ENCODE data around the gene SOX6. TPM values are rescaled to one million over a fixed set of nuclear protein-coding genes. Genes with fewer than 3 reads are reported as not detected.
"Not testable (repeated sequence)": the region's sequence is repeated elsewhere in the genome, so short reads cannot be mapped to it uniquely, and the experiment has no call there.

The SOX6 gene
- total RNA-seq, 1 donor from 2014 or later: not detected

DNA sequence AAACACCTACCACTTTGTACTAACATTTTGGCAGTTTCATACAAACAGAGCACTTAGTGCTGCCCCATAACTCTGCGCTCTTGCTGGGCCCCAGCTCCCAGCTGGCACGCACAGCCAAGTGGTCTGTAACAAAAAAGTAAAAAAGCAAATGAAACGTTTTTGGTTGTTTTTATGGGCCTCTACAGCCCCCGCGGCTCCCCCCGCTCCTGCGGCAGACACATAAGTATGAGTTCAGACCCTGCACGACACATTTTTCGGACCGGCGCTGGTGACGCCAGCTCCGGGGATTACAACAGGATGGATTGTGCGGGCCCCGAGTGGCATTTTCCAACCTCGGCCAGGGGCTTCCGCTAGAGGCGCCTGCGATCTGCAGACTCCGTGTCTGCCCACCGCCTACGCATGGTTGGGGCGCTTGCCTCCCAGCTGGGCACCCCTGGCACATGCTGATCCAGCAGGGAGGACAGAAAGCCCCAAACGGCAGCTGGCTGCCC, 418.2 kb downstream of the SOX6 start:
- intact Hi-C loops (cut with micrococcal nuclease): no loop called here

DNA sequence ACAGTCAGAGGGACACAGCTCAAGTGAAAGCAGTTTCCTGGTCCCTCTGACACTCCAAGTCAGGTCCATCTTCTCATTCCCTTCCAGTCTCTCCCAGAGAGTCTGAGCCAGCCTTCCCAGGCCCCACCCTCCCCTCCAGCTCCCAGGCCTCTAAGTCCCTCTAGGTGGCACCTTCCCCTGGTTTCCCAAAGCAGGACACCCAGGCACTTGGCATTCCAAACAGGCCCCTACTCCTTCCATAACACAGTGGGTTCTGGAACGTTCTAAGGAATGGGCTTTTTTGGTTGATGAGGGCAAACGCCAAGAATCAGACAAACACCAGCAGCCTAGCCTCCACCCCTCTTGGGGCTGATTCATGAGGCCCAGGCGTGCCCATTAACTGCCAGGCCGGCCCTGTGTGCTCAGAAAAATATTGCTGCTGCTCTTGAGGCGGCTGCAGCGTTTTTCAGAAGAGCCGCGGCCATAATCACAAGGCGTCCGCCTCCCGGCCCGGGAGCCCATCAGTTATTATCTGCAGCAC, 418.7 kb downstream of the SOX6 start:
- intact Hi-C loops (cut with micrococcal nuclease): no loop called here

DNA sequence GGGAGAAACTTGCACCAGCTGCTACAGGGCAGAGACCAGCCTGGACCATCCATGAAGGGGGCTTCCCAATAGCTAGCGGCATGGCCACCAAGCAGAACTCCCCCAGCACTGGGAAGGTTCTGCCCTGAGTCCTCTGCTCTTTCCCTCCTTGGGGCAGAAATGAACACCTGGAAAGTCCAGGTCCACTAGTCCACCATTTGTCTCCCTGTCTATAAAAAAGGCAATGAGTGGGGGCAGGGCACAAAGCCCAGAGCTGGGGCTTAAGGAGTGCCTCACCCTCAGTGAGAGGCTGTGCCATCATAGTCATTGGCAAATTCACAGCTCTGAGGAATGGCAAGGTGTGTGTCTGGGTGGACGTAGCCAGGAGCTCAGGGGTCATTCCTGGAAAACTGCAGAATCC, 420.3 kb downstream of the SOX6 start:
- intact Hi-C loops (cut with micrococcal nuclease): no loop called here

DNA sequence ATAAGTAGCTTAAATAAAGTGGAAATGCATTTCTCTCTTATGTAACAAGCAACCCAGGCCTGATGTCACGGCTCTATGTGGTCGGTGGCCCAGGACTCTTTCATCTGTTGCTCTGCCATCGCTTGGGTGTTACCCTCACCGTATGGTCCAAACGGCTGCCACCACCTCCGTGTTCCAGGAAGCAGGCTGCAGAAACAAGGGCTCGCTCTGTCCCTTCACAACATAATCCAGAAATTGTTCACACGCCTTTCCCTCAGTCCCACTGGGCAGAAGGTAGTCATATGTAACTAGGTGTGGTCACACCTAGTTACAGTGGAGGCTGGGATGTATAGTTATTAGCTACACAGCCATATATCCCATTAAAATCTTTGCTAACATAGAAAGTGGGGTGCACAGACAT, 421.0 kb downstream of the SOX6 start:
- intact Hi-C loops (cut with micrococcal nuclease): no loop called here

GRCh38 chr11:15933886-15934625, 422.3 kb downstream of the SOX6 start:
- intact Hi-C loops (cut with micrococcal nuclease): no loop called here

DNA sequence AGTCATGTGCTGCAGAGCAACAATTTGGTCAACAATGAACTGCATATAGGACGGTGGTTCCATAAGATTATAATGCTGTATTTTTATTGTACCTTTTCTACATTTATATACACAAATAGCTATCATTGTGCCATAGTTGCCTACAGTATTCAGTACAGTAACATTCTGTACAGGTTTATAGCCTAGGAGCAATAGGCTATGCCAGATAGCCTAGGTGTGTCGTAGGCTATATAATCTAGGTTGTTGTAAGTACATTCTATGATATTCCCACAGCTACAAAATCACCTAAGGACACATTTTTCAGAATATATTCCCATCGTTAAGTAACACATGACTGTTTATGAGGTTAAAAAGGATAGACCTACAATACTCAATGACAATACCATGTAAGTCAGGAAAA, 423.9 kb downstream of the SOX6 start:
- intact Hi-C loops (cut with micrococcal nuclease): no loop called here

DNA sequence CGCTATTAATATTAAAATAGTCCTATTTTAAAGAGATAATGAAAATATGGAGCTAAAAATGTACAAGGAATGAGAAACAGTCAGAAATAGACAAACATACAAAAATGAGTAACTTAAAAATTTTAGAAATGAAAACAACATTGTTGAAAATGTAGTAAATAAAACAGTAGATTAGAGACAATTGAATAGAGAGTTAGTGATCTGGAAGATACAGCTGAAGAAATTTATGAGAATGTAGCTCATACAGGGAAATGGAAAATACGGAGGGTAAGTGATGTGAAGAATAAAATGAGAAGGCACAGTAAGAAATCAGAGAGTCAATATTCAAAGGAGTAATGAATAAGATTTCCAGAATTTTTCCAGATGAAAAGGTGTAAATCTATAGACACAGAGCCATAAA, 424.8 kb downstream of the SOX6 start:
- intact Hi-C loops (cut with micrococcal nuclease): no loop called here

DNA sequence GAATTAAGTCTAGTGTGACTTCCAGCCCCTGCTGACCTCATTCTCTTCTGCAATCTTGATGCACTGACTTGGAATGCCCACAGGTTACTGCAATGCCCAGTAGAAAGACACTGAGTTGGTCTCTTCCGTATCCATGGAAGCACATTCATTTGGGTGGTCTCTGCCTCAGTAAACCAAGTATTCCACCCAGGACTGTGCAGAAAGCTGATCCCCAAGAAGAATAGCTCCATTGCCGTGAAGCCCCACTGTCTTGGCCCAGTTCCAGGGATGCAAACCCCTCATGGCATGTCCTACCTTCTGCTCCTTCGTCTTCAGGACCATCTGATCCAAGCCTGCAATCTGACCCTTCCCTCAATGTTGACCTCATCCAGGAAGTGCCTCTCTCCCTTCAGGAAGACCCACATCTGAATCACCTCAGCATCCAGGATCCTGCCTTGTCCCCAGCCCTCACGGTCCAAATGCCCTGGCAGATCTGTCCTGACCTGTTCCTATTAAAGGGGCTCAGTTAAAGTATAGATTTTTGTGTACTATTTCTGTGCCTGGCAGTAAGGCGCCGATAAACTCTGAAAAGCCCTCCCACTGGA, 425.8 kb downstream of the SOX6 start:
- intact Hi-C loops (cut with micrococcal nuclease): no loop called here

DNA sequence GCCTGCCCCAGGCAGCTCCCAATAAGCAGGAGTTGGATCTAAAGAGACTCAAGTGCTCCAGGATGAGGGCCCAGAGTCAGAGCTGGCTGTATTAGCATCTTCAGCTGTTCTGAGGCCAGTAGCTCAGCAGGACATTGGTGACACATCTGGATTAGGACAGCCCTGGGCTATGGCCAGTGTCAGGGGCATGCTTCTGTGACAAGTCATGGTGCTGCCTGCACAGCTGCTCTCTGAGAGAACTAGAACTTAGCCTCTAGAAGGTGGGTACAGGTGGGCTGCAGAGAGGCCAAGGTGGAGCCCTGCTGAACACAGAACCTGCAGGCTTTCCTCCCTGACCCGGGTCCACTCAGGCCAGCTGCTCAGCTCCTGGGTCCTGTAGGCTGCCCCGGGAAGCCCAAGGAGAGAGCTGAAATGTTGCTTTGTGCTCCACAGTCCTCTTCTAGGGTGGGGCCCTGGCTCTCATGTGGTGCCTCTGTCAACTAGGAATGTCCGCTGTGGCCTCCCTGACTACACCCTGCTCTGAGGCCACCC, 426.9 kb downstream of the SOX6 start:
- intact Hi-C loops (cut with micrococcal nuclease): no loop called here

GRCh38 chr11:15927864-15928217, 428.5 kb downstream of the SOX6 start:
- intact Hi-C loops (cut with micrococcal nuclease): no loop called here

DNA sequence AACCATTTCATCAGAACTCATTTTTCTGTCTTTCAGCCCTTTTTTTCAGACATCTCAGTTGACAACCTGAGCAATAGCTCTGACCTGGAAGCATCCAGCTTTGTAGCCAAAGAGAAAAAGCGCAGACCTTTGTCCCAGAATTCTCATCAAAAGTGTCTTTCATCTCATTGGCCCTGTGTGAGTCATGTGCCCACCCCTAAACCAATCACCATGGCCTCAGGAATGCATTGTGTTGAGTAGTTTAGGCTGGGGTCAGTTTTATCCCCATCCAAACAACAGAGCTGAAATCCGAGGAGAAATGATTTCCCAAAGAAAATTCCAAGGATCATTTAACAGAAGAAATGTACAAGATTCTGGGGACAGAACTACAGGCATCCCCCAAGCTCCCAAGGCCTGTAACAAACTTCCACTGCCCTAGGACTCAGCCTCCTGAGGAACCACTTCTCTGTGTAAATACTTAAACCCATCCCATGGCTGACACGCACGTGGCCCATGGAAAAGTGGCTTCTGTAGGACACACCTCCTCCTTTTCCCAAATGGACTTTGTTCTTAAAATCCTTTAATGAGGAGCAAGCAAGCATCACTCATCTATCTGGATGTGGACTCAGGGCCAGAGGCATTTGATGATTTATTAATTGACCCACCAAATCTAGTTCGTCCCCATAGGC, 429.0 kb downstream of the SOX6 start:
- intact Hi-C loops (cut with micrococcal nuclease): no loop called here

DNA sequence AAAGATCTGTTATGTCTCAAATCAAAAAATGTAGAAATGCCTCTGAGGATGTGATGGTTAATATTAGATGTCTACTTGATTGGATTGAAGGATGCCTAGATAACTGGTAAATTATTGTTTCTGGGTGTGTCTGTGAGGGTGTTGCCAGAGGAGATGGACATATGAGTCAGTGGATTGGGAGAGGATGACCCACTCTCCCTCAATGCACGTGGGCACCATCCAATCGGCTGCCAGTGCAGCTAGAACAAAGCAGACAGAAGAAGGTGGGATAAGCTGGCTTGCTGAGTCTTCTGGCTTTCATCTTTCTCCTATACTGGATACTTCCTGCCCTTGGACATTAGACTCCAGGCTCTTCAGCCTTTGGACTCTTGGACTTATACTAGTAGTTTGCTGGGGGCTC, 430.3 kb downstream of the SOX6 start:
- intact Hi-C loops (cut with micrococcal nuclease): no loop called here

- intact Hi-C loops (cut with micrococcal nuclease): no loop called here
Measured at GRCh38 chr11:15923183-15923582, 433.2 kb downstream of the SOX6 start.

DNA sequence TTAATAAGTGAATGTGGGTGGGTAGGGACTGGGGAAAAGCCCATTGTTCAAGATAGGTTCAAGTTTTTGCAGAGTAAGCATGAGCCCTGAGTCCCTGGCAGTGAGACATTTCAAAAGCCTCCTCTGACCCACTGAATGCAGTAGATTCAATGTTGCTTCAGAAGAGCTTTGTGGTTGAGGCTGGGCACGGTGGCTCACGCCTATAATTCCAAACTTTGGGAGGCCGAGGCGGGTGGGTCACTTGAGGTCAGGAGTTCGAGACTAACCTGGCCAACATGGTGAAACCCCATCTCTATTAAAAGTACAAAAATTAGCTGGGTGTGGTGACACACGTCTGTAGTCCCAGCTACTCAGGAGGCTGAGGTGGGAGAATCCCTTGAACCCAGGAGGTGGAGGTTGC, 433.6 kb downstream of the SOX6 start:
- intact Hi-C loops (cut with micrococcal nuclease): not testable (repeated sequence)

- intact Hi-C loops (cut with micrococcal nuclease): no loop called here
Measured at GRCh38 chr11:15920856-15921629, 435.3 kb downstream of the SOX6 start.

GRCh38 chr11:15918674-15919073, 437.7 kb downstream of the SOX6 start:
- intact Hi-C loops (cut with micrococcal nuclease): no loop called here

- intact Hi-C loops (cut with micrococcal nuclease): no loop called here
Measured at GRCh38 chr11:15918212-15918611, 438.1 kb downstream of the SOX6 start.

Data from T-helper 2 cell treated with Interferon-gamma antibody and Interleukin-4, amounts not matched to agents 100 ng/mL and 5 ng/mL, for 36 hours (primary cell).